ENCODE measurements around the gene TXNDC9. TPM values are rescaled to one million over a fixed set of nuclear protein-coding genes. Genes with fewer than 3 reads are reported as not detected.
A peak's percentile ranks its signal among the peaks of the same experiment; 100 is the strongest.
"Not testable (repeated sequence)": the region's sequence is repeated elsewhere in the genome, so short reads cannot be mapped to it uniquely, and the experiment has no call there.

Gene TXNDC9
- total and polyA plus RNA-seq, 4 experiments from 2014 or later, result 24.7 to 63.0 (median 43.7) TPM

DNA sequence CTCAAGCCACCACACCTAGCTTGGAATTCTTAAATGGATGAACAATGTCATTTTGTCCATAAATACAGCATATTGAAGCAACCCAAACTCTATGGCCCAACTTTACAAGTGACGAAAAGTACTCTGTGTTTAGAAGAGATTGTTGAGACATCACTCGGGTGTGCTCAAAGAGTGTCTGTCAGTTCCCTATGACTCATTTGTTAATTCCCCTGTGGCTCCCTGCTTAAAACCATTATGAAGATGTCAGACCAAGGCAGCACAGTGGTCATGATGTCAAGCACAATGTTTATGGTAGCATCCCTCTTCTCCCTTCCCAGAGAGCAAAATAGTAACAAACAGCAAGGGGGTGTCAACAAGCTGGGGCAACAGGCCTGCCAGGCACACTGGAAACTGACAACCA, 38.1 kb downstream of the TXNDC9 start:
- POLR2A ChIA-PET (ENCODE audit: partially characterized antibody), result no interaction called here
- H3K4me3 Mint-ChIP-seq, result no peak overlapping the region
- H3K27me3 Mint-ChIP-seq, result no peaks in the 10 kb centered on the region
- intact Hi-C loops (cut with micrococcal nuclease), result no loop called here
- H3K36me3 Mint-ChIP-seq, result peaks cover 22 to 36% of the 10 kb centered on the region in 2 donors
- DNase-seq, result no peak
- Histone ChIP-seq H3K27ac (ENCODE audit: low read depth, low read length) (no peak overlapping the region), H3K36me3 (ENCODE audit: insufficient read depth, low read length) (no peaks in the 10 kb centered on the region), H3K4me3 (ENCODE audit: low read length in 2 of 2) (no peak overlapping the region), H3K9me3 (ENCODE audit: control insufficient read depth in 1 of 2, low read length in 2 of 2) (no peaks in the 10 kb centered on the region), H3K4me1 (ENCODE audit: insufficient read depth, low read length) (no peaks in the 10 kb centered on the region), H3K27me3 (ENCODE audit: insufficient read depth, low read length) (no peaks in the 10 kb centered on the region)
- no peak overlapping the region for H3K27ac Mint-ChIP-seq
- H3K9me3 Mint-ChIP-seq, result peaks cover 0 to 3% (median 0%) of the 10 kb centered on the region in 8 donors
- CTCF ChIA-PET (ENCODE audit: partially characterized antibody), result no interaction called here
- no peaks in the 10 kb centered on the region for H3K4me1 Mint-ChIP-seq

DNA sequence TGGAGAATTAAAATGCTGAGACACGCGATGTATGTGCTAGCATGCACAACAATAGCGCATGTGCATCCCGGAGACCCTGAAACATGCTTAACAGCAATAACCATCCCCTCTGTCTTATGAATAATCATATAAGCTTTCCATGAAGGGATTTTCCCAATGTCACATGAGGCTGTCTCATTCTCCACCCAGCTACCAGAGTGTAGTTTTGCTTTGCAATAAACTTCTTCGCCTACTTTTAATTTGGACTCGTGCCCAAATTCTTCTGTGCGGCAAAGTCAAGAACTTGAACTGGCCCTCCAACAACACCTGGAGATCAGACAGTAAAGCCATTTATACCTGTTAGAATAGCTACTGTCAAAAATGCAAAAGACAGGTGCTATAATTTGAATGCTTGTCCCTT, 50.6 kb downstream of the TXNDC9 start:
- no peak overlapping the region for H3K4me3 ChIP-seq (ENCODE audit: low read length in 2 of 2)
- Mint-ChIP-seq H3K4me1 (no peaks in the 10 kb centered on the region), H3K27ac (no peak overlapping the region), H3K9me3 (peaks cover 0 to 4% (median 2%) of the 10 kb centered on the region in 8 donors), H3K27me3 (no peaks in the 10 kb centered on the region), H3K4me3 (no peak overlapping the region), H3K36me3 (peaks cover 7 to 31% of the 10 kb centered on the region in 2 donors)
- H3K4me1 ChIP-seq (ENCODE audit: insufficient read depth, low read length), result no peaks in the 10 kb centered on the region
- no peak overlapping the region for H3K27ac ChIP-seq (ENCODE audit: low read depth, low read length)
- H3K36me3 ChIP-seq (ENCODE audit: insufficient read depth, low read length), result no peaks in the 10 kb centered on the region
- no peaks in the 10 kb centered on the region for H3K27me3 ChIP-seq (ENCODE audit: insufficient read depth, low read length)
- CTCF ChIA-PET (ENCODE audit: partially characterized antibody), result no interaction called here
- POLR2A ChIA-PET (ENCODE audit: partially characterized antibody), result no interaction called here
- H3K9me3 ChIP-seq (ENCODE audit: control insufficient read depth in 1 of 2, low read length in 2 of 2), result no peaks in the 10 kb centered on the region
- intact Hi-C loops (cut with micrococcal nuclease), result no loop called here
- no peak for DNase-seq

DNA sequence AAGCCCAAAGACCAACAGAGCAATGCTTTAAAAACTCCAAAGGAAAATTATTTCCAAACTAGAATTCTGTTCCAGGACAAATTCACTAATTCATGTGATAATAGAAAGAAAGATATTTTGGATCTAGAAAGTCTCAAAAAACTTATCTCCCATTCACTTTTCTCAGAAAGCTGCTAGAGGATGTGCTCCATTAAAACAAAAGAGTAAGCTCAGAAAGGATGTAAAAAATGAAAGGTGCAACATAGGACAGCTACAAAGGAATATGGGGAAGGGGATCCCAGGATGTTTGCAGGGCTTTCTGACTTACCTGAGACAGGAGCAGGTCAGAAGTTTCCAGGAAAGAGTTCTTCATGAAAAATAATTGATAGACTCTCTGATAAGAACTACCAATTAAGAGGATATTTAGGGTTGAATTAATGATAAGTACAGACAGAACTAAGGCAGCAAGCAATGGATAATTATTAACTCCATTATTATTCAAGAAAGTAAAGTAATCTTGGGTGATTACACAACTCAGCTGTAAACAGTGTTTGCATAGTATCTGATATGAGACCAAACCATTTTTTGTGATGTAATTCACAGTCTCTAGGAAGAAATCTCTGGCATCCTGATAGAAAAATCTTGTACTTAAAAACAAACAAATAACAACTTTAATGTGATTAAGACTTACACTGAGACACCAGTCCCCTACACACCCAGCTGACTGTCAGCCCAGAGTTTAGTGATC, 56.0 kb downstream of the TXNDC9 start:
- H3K27me3 Mint-ChIP-seq, result no peaks in the 10 kb centered on the region
- POLR2A ChIA-PET (ENCODE audit: partially characterized antibody), result no interaction called here
- no peak for DNase-seq
- no peak overlapping the region for H3K4me3 Mint-ChIP-seq
- intact Hi-C loops (cut with micrococcal nuclease), result no loop called here
- H3K27ac Mint-ChIP-seq, result no peak overlapping the region
- no peak overlapping the region for H3K4me3 ChIP-seq (ENCODE audit: low read length in 2 of 2)
- peaks cover 0 to 20% (median 13%) of the 10 kb centered on the region in 8 donors for H3K9me3 Mint-ChIP-seq
- CTCF ChIA-PET (ENCODE audit: partially characterized antibody), result no interaction called here
- H3K36me3 ChIP-seq (ENCODE audit: insufficient read depth, low read length), result no peaks in the 10 kb centered on the region
- H3K27me3 ChIP-seq (ENCODE audit: insufficient read depth, low read length), result no peaks in the 10 kb centered on the region
- peaks cover 22 to 49% of the 10 kb centered on the region in 2 donors for H3K36me3 Mint-ChIP-seq
- no peaks in the 10 kb centered on the region for H3K9me3 ChIP-seq (ENCODE audit: control insufficient read depth in 1 of 2, low read length in 2 of 2)
- no peak overlapping the region for H3K27ac ChIP-seq (ENCODE audit: low read depth, low read length)
- no peaks in the 10 kb centered on the region for H3K4me1 ChIP-seq (ENCODE audit: insufficient read depth, low read length)
- no peaks in the 10 kb centered on the region for H3K4me1 Mint-ChIP-seq

DNA sequence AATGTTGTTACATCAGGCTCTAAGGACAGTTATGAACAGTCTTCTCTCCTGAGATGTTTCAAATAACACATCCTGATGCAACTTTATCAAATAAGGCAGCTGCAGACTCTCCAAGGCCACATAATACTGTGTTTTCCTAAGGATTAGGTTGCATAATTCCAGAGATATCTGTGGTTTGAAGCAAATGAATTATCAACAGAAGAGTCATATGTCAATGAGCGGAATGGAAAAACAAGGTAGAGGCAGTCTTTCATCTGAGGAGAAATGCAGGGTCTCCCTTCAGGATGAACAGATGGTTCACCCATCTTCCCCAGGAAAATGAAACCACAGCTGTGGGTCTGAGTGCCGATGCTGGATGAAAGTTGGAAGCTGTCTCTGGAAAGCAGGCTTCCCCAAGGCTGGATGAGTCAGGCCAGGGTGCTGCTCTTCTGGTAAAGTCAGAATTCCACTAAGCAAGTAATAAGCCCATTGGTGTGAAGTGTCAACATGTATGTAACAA, 57.3 kb downstream of the TXNDC9 start:
- CTCF ChIA-PET (ENCODE audit: partially characterized antibody), result no interaction called here

DNA sequence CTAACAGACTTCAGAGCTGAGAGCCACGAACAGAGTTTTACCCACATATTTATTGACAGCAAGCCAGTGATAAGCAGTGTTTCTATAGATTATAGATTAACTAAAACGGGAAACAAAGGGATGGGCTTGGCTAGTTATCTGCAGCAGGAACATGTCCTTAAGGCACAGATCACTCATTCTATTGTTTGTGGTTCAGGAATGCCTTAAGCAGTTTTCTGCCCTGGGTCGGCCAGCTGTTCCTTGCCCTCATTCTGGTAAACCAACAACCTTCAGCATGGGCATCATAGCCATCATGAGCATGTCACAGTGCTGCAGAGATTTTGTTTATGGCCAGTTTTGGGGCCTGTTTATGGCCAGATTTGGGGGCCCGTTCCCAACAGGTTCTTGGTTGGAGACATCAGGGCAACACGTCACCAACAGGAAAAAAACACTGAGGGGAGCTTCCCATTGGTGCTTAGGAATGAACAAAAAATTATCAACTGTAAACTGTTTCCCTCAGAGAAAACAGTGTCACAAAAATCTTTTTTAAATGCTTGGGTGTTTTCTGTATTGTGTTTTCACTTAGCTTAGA, 57.9 kb downstream of the TXNDC9 start:
- POLR2A ChIA-PET (ENCODE audit: partially characterized antibody), result not testable (repeated sequence)

More for the DNA sequence above, 57.3 kb downstream of the TXNDC9 start:
- peak overlapping the region in 1 of 7 donors; percentile 41 for H3K27ac Mint-ChIP-seq
- H3K9me3 Mint-ChIP-seq, result peaks cover 0 to 20% (median 13%) of the 10 kb centered on the region in 8 donors
- H3K36me3 ChIP-seq (ENCODE audit: insufficient read depth, low read length), result no peaks in the 10 kb centered on the region
- no peaks in the 10 kb centered on the region for H3K4me1 ChIP-seq (ENCODE audit: insufficient read depth, low read length)
- no peaks in the 10 kb centered on the region for H3K27me3 ChIP-seq (ENCODE audit: insufficient read depth, low read length)
- intact Hi-C loops (cut with micrococcal nuclease), result no loop called here
- H3K9me3 ChIP-seq (ENCODE audit: control insufficient read depth in 1 of 2, low read length in 2 of 2), result no peaks in the 10 kb centered on the region
- H3K27ac ChIP-seq (ENCODE audit: low read depth, low read length), result no peak overlapping the region
- no peaks in the 10 kb centered on the region for H3K27me3 Mint-ChIP-seq
- H3K4me1 Mint-ChIP-seq, result no peaks in the 10 kb centered on the region
- POLR2A ChIA-PET (ENCODE audit: partially characterized antibody), result no interaction called here
- no peak for DNase-seq
- no peak overlapping the region for H3K4me3 Mint-ChIP-seq
- H3K36me3 Mint-ChIP-seq, result peaks cover 22 to 45% of the 10 kb centered on the region in 2 donors
- H3K4me3 ChIP-seq (ENCODE audit: low read length in 2 of 2), result no peak overlapping the region

GRCh38 chr2:99275882-99276281, 60.3 kb downstream of the TXNDC9 start:
- Mint-ChIP-seq H3K27ac (no peak overlapping the region), H3K27me3 (peaks cover 0 to 1% of the 10 kb centered on the region in 2 donors)
- intact Hi-C loops (cut with micrococcal nuclease), result no loop called here

More for the DNA sequence above, 57.9 kb downstream of the TXNDC9 start:
- H3K9me3 ChIP-seq (ENCODE audit: control insufficient read depth in 1 of 2, low read length in 2 of 2); H3K27ac Mint-ChIP-seq; H3K4me1 ChIP-seq (ENCODE audit: insufficient read depth, low read length); H3K27me3 Mint-ChIP-seq; H3K36me3 ChIP-seq (ENCODE audit: insufficient read depth, low read length); H3K4me3 ChIP-seq (ENCODE audit: low read length in 2 of 2); intact Hi-C loops (cut with micrococcal nuclease); CTCF ChIA-PET (ENCODE audit: partially characterized antibody); H3K27ac ChIP-seq (ENCODE audit: low read depth, low read length); H3K27me3 ChIP-seq (ENCODE audit: insufficient read depth, low read length); H3K4me3 Mint-ChIP-seq; H3K4me1 Mint-ChIP-seq; DNase-seq: not testable (repeated sequence)
- Mint-ChIP-seq H3K36me3 (peaks cover 22 to 41% of the 10 kb centered on the region in 2 donors), H3K9me3 (peaks cover 0 to 20% (median 13%) of the 10 kb centered on the region in 8 donors)

More at GRCh38 chr2:99275882-99276281, 60.3 kb downstream of the TXNDC9 start:
- Histone ChIP-seq H3K4me1 (ENCODE audit: insufficient read depth, low read length) (no peaks in the 10 kb centered on the region), H3K27me3 (ENCODE audit: insufficient read depth, low read length) (no peaks in the 10 kb centered on the region), H3K36me3 (ENCODE audit: insufficient read depth, low read length) (no peaks in the 10 kb centered on the region), H3K27ac (ENCODE audit: low read depth, low read length) (no peak overlapping the region), H3K4me3 (ENCODE audit: low read length in 2 of 2) (no peak overlapping the region), H3K9me3 (ENCODE audit: control insufficient read depth in 1 of 2, low read length in 2 of 2) (no peaks in the 10 kb centered on the region)
- no peak overlapping the region for H3K4me3 Mint-ChIP-seq
- peaks cover 25 to 36% of the 10 kb centered on the region in 2 donors for H3K36me3 Mint-ChIP-seq
- H3K4me1 Mint-ChIP-seq, result no peaks in the 10 kb centered on the region
- ChIA-PET POLR2A (ENCODE audit: partially characterized antibody) (no interaction called here), CTCF (ENCODE audit: partially characterized antibody) (no interaction called here)
- DNase-seq, result no peak
- H3K9me3 Mint-ChIP-seq, result peaks cover 0 to 30% (median 20%) of the 10 kb centered on the region in 8 donors
